Sciatic nerve (tissue), 2 donors: ENCODE measurements around the gene EFNA5. TPM values are rescaled to one million over a fixed set of nuclear protein-coding genes. Genes with fewer than 3 reads are reported as not detected.
"Not testable (repeated sequence)": the region's sequence is repeated elsewhere in the genome, so short reads cannot be mapped to it uniquely, and the experiment has no call there.

Experiments used
- ATAC-seq: fragments of 200-7000 bp; cut with Tn5 transposase; one replicate; pipeline ENCODE4 v1.9.1; 2020; ENCODE audit warnings: mild to moderate bottlenecking, moderate library complexity
- DNase-seq: peaks from one replicate; pipeline ENCODE4 v3.0.0-alpha.2; 2020; ENCODE audit warnings: low spot score
- intact Hi-C: fragments of 100-400 bp; cut with DNase I; formaldehyde crosslinking; loops from one replicate; pipeline ENCODE4 v1.14.2; 2022
- total RNA-seq: library from RNA; stranded (reverse); fragmentation: NEBNext Ultra II Directional; extraction: Animal tissue kit (Norgen Biotek cat#: 25700); gene quantifications from one replicate; pipeline ENCODE4 v1.2.1, GENCODE V29; 2021
- donor health status: DM: no; HTN: no; CAD: no.
- donor health status: DM: no; HTN: no; CAD: no.

The EFNA5 gene
- total RNA-seq, 1 donor from 2014 or later = 18.5 TPM

GRCh38 chr5:107516452-107517184 lies 154.1 kb downstream of the EFNA5 start:
- intact Hi-C loops = no loop called here

DNA sequence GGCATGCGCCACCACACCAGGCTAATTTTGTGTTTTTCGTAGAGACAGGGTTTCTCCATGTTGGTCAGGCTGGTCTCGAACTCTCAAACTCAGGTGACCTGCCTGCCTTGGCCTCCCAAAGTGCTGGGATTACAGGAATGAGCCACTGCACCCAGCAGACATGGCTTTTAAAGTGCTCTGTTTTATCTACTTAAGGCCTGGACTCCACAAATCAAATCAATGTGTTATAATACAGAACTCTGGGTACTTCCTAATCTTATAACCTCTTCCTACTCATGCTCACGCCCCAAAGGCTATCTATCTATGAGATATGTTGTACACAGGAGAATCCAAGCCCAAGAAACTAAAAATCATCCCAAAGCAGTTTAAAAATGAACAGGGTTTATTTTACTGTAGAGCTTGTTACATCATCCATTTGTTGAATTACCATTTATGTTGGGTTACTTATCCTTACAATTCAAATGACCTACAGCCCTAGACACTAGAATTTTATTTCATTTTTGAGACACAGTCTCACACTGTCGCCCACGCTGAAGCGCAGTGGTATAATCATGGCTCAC lies 155.1 kb downstream of the EFNA5 start:
- no peak for DNase-seq
- ATAC-seq = no peak
- intact Hi-C loops = no loop called here

More at GRCh38 chr5:107516452-107517184, 154.1 kb downstream of the EFNA5 start:
- DNase-seq (no peak), ATAC-seq (no peak)

DNA sequence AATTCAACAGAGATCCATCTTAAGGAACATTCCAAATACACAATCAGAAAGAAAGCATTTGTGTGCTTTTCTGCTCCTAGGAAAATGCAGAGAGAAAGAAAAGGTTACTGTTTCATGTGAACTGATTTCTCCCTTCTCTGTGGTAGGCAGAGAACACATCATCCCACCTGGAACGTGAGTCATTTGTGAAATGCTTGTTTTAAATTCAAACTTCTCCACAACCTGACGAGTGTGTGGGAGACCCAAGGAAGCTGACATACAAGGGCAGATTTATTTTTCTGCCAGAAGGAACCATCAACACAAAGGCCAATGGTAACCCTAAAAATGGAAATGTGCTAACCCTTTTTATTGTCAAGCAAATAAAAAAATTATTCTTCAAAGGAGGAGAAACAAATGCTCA lies 156.4 kb downstream of the EFNA5 start:
- DNase-seq (no peak), ATAC-seq (no peak)
- intact Hi-C loops = no loop called here

- no peak for ATAC-seq
- DNase-seq = no peak
- intact Hi-C loops = no loop called here
Measured at GRCh38 chr5:107513337-107514085, 157.2 kb downstream of the EFNA5 start.

DNA sequence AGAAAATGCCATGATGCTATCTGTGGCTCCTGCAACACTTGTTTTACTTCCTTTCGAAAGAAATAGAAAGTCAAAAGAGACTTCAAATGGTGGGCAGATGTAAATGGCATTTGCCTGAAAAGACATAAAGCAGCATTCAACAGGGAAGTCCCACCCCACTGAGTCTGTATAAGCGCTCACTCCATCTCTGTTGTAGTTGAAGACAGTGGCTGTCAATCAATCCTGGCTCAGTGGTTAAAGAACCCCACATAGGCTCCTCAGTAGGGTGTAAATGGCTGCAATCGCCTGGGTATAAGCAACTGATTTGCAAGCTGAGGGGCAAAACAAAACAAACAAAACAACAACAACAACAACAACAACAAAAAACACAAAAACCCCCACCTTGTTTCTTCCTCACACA lies 158.7 kb downstream of the EFNA5 start:
- intact Hi-C loops = no loop called here
- DNase-seq (no peak), ATAC-seq (no peak)

- intact Hi-C loops = no loop called here
- no peak for ATAC-seq
- no peak for DNase-seq
Measured at GRCh38 chr5:107510125-107510524, 160.6 kb downstream of the EFNA5 start.

DNA sequence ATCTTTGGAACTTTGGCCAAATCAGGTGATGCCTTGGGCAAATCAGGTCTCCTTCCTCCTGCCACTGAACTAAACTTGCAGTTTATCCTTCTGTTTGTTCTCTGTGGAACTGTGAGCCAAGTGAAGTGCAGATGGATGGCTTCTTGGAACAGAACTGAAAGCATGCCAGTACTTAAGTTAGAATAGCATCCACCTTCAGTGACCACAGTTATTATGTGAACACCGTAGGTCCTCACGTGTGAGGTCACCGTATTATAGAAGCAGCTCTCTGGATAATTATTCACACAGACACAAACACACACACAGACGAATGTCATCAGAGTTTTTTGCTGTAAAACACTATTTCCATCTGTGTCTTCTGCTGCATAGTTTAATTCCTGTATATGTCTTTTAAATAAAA lies 162.6 kb downstream of the EFNA5 start:
- DNase-seq (no peak), ATAC-seq (no peak)
- intact Hi-C loops = no loop called here

DNA sequence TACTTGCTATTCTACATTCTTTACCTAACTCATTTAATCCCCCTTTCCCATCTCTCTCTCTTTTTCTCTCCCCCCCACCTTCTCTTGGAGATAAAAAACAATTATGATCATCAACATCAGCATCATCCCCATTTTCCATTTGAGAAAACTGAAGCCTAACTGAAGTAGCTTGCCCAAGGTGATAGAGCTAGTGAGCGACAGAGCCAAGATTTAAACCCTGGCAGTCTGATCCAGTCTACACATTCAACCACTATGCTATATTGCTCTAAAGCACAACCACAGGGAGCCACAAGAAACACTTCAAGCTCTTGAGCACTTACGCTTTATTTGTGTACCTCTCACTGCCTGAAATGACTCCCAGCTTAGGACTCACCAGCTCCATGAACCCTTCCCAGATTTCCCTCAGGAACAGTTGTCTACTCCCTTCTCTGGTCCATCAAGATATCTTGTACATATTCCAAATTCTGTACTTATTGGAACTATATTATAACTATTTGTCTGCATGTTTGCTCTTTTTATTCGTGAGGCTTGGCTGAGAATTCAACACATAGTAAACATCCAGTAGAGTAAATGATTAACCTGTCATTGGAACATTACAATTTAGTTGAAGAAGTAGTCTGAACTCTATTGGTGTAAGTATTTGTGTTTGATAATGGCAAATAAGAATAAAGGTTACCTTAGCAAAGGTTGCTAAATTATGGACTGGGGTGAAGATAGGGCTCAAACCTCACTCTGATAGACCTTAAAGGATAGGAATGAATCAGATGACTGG lies 164.8 kb downstream of the EFNA5 start:
- DNase-seq = no peak
- ATAC-seq = no peak
- intact Hi-C loops = no loop called here

DNA sequence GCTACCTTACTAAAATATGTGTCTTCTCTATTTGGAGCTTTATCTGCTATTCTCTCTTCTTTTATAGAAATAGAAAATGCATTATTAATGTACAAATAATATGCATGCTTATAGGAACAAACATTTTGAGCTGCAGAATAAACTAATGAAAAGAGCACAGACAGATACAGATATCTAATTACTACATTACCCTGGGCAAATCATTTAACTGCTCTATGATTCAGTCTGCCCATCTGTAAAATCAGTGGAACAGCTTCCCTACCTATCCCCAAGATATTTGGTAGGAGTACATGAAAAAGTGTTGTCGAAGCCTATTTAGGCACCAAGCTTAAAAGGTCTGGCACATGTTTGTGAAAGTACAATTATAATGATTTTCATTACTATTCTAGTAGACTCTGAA lies 166.3 kb downstream of the EFNA5 start:
- DNase-seq = no peak
- ATAC-seq = no peak
- intact Hi-C loops = no loop called here

GRCh38 chr5:107502676-107503060 lies 168.1 kb downstream of the EFNA5 start:
- DNase-seq = no peak
- ATAC-seq = no peak
- intact Hi-C loops = no loop called here

DNA sequence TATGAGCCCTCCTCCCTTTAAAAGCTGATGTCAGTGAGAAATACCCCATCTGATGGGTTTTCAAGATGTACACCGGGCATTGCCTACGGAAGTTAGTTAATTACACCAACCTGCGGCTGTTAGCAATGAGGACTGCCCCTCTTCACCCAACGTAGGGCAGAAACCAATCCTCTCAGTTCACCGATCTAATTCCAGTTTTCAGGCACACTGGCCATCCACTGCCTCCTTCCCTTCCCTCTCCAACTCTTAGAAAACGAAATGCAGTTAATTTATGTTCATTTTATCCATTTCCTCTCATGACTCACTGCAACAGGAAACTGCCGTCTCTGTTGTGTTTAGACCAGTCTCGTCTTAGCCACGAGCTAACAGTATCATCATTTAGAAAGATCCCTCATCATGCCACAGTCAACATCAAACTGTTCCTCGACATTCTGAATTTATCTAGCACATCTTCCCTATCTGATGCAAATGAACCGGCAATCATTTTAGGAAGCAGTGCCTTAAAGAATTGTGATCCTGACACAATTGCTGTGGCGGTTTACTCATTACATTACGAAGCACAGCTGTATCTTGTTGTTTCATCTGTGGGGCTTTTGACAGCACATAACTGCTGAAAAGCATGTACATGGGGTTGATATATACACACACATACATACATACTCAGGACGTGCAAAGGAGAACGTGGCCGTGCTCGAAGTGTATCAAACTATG lies 168.6 kb downstream of the EFNA5 start:
- intact Hi-C loops = no loop called here
- ATAC-seq = no peak
- no peak for DNase-seq

GRCh38 chr5:107500840-107501239 lies 169.9 kb downstream of the EFNA5 start:
- ATAC-seq (no peak), DNase-seq (no peak)
- intact Hi-C loops = no loop called here

GRCh38 chr5:107500347-107500746 lies 170.4 kb downstream of the EFNA5 start:
- ATAC-seq (no peak), DNase-seq (no peak)
- intact Hi-C loops = no loop called here

DNA sequence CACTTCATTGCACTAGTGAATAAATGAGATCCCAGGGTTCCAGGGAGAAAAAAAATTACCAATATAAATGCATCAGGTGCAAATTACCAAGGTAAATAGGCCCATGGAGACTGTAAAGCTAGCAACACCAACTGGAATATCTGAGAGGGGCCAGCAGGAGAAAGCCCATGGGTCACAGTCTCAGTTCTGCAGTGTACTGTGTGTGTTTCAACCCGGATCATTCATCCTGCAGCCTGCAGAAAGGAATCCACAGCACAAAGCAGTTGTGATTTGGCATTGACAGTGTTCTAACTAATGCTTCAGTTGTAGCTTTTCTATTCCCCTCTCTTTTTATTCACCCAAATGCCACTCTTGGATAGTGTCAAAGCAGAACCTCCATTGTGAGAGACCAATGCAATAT lies 171.0 kb downstream of the EFNA5 start:
- DNase-seq = no peak
- intact Hi-C loops = no loop called here
- no peak for ATAC-seq

GRCh38 chr5:107499237-107499636 lies 171.5 kb downstream of the EFNA5 start:
- intact Hi-C loops = no loop called here
- DNase-seq (no peak), ATAC-seq (no peak)

GRCh38 chr5:107496466-107496865 lies 174.3 kb downstream of the EFNA5 start:
- intact Hi-C loops = no loop called here
- DNase-seq (no peak), ATAC-seq (no peak)

GRCh38 chr5:107494129-107494528 lies 176.6 kb downstream of the EFNA5 start:
- DNase-seq, intact Hi-C loops: not testable (repeated sequence)

GRCh38 chr5:107487056-107487542 lies 183.6 kb downstream of the EFNA5 start:
- DNase-seq (no peak), ATAC-seq (peak; percentile 65)
- intact Hi-C loops = no loop called here

More at GRCh38 chr5:107494129-107494528, 176.6 kb downstream of the EFNA5 start:
- not testable (repeated sequence) for ATAC-seq

GRCh38 chr5:107486489-107486888 lies 184.2 kb downstream of the EFNA5 start:
- ATAC-seq = no peak
- intact Hi-C loops = no loop called here
- DNase-seq = no peak
